ENCODE data around the gene TMC4.

DNA sequence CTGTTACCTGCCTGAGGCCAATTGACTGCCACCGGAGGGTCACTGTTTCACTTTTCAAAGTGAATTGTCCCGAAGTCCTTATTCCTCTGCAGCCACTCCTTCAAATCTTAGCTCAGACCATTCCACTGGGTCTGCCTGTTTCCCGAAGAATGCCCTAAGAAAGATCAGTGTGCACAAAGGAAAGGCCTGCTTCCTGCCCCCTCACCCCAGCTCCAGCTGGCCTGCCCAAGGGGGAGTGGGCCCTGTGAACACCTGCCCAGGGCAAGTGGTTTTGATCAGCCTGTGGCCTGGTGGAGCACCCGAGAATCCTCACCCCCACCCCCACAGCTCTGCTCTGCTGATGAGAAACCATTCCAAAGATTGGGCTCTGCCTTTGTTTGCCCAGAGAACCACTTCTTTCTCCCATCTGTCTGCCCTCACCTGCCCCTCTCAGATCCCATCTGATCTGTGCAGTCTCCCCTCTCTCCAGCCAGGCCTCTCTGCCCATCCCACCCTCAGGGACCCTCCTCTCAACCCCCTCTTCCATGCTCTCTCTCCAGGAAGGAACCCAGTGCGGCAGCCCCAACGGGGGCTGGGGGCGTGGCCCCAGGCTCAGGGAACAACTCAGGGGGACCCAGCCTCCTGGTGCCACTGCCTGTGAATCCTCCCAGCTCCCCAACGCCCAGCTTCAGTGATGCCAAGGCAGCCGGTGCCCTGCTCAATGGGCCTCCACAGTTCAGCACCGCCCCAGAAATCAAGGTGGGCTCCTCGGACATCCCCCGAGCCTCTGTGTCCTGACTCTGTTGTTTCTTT, 23.7 kb downstream of the TMC4 start:
- TF ChIP-seq, protein P1, sequence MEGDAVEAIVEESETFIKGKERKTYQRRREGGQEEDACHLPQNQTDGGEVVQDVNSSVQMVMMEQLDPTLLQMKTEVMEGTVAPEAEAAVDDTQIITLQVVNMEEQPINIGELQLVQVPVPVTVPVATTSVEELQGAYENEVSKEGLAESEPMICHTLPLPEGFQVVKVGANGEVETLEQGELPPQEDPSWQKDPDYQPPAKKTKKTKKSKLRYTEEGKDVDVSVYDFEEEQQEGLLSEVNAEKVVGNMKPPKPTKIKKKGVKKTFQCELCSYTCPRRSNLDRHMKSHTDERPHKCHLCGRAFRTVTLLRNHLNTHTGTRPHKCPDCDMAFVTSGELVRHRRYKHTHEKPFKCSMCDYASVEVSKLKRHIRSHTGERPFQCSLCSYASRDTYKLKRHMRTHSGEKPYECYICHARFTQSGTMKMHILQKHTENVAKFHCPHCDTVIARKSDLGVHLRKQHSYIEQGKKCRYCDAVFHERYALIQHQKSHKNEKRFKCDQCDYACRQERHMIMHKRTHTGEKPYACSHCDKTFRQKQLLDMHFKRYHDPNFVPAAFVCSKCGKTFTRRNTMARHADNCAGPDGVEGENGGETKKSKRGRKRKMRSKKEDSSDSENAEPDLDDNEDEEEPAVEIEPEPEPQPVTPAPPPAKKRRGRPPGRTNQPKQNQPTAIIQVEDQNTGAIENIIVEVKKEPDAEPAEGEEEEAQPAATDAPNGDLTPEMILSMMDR (IDR thresholded peaks at IDR 0.05): no peak
- no peak for TF ChIP-seq POLR2A (IDR thresholded peaks at IDR 0.05)

Data from body of pancreas (tissue), 4 donors.